Mesothelial cell of epicardium (in vitro differentiated cells): ENCODE results near the gene CHST13. TPM values are rescaled to one million over a fixed set of nuclear protein-coding genes. Genes with fewer than 3 reads are reported as not detected.

Experiments
- DNase-seq, 2 experiments: peaks; one replicate each; pipeline ENCODE4 v3.0.0; 2021; ENCODE audit warnings: low spot score in 2 of 2; ENCODE audit not compliant: unreplicated experiment in 2 of 2
- H3K27ac Mint-ChIP-seq: 2 replicates; pipeline ENCODE4 v1.8.0; 2021; ENCODE audit warnings: mixed read lengths
- H3K27me3 Mint-ChIP-seq: 2 replicates; pipeline ENCODE4 v1.8.0; 2021; ENCODE audit warnings: low read depth, mixed read lengths
- H3K36me3 Mint-ChIP-seq: 2 replicates; pipeline ENCODE4 v1.8.0; 2021; ENCODE audit warnings: mixed read lengths
- H3K4me1 Mint-ChIP-seq: 2 replicates; pipeline ENCODE4 v1.8.0; 2021; ENCODE audit warnings: mixed read lengths
- H3K4me3 Mint-ChIP-seq: 2 replicates; pipeline ENCODE4 v1.8.0; 2021; ENCODE audit warnings: mild to moderate bottlenecking, moderate library complexity, mixed read lengths
- H3K9me3 Mint-ChIP-seq: 2 replicates; pipeline ENCODE4 v1.8.0; 2021; ENCODE audit warnings: mixed read lengths
- total RNA-seq: library from RNA; stranded (reverse); gene quantifications from 3 replicates; pipeline ENCODE4 v1.2.1, GENCODE V29; 2021
- TF ChIP-seq, protein P1 (sequence below): fragments of 200-600 bp; sonication (generic); IDR thresholded peaks from one replicate; pipeline ENCODE4 v1.5.0; 2021; ENCODE audit warnings: antibody characterized with exemption; ENCODE audit not compliant: unreplicated experiment

The CHST13 gene
- total RNA-seq, 1 donor from 2014 or later, result not detected

DNA sequence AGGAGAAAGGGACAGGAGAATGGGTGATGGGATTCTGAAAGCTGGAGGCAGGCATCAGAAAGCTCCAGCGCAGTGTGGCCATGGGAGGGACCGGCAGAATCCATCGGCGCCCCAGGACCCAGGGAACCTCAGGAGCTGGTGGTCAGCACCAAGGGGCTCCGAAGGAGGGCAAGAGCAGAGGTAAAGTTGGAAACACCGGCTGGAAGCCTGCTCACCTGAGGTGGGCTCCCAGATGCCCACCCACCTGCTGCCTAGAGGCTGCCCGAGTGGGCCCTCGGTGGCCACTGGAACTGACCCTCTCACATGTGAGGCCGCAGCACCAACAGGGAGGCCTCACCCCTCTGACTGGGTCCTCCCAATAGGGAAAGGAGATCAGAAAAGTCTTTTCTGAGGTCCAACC, 38.0 kb upstream of the CHST13 start:
- DNase-seq, result no peak
- no peaks in the 10 kb centered on the region for H3K9me3 Mint-ChIP-seq
- peaks cover 15% of the 10 kb centered on the region for H3K4me1 Mint-ChIP-seq
- TF ChIP-seq, protein P1, sequence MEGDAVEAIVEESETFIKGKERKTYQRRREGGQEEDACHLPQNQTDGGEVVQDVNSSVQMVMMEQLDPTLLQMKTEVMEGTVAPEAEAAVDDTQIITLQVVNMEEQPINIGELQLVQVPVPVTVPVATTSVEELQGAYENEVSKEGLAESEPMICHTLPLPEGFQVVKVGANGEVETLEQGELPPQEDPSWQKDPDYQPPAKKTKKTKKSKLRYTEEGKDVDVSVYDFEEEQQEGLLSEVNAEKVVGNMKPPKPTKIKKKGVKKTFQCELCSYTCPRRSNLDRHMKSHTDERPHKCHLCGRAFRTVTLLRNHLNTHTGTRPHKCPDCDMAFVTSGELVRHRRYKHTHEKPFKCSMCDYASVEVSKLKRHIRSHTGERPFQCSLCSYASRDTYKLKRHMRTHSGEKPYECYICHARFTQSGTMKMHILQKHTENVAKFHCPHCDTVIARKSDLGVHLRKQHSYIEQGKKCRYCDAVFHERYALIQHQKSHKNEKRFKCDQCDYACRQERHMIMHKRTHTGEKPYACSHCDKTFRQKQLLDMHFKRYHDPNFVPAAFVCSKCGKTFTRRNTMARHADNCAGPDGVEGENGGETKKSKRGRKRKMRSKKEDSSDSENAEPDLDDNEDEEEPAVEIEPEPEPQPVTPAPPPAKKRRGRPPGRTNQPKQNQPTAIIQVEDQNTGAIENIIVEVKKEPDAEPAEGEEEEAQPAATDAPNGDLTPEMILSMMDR, result no peak
- H3K27ac Mint-ChIP-seq, result no peak overlapping the region
- peaks cover 1% of the 10 kb centered on the region for H3K27me3 Mint-ChIP-seq
- no peak overlapping the region for H3K4me3 Mint-ChIP-seq
- H3K36me3 Mint-ChIP-seq, result no peaks in the 10 kb centered on the region

DNA sequence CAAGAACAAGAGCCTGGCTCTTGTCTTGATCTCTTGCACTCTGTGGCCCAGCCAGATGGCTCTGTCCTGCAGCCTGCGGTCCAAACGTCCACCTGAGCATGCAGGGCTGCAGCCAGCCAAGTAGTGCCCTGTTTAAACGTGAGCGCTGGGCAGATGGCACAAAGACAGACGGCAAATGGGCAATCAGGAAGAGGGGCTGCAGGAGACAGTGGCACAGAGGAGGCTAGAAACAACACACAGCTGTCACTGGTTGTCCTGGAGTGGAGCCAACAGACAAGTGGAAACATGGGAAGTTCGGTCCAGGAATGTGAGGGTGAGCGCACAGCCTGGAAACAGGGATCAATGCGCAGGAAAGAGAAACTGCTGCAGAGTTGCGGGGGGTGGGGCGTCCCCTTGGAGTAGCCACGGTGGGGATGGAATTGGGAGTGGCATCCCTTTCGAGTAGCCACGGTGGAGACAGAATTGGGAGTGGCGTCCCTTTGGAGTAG, 37.6 kb upstream of the CHST13 start:
- no peak overlapping the region for H3K4me3 Mint-ChIP-seq
- no peaks in the 10 kb centered on the region for H3K9me3 Mint-ChIP-seq
- DNase-seq, result no peak
- peaks cover 13% of the 10 kb centered on the region for H3K4me1 Mint-ChIP-seq
- no peaks in the 10 kb centered on the region for H3K36me3 Mint-ChIP-seq
- TF ChIP-seq, protein P1, result no peak
- H3K27ac Mint-ChIP-seq, result no peak overlapping the region
- H3K27me3 Mint-ChIP-seq, result peaks cover 1% of the 10 kb centered on the region

DNA sequence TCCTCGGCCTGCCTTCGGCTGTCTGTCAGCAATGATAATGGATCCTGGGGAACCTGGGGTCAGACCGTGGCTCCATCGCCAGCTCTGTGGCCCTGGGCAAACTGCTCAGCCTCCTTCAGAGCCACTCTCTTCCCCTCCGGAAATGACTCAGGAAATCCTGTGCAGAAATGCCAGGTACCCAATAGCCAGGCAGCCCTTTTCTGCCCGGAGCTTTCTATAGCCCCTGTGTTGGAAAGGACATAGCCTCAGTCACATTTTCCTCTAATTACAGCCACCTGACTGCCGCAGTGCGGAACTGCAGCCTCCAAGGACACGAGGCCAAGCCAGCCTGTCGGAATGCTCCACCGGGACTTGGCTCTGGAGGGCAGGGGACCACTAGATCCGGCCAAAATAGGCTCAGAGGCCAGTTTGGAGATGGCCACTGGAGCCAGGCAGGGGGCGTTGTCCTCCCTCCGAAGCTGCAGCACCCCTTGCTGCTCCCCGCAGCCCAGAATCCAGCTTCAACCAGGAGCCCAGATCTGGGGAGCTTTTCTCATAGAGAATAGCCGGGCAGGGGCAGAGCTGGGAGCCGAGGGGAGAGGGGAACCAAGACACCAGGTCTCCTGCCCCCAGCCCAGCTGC, 36.7 kb upstream of the CHST13 start:
- TF ChIP-seq, protein P1, result no peak
- Mint-ChIP-seq H3K4me3 (no peak overlapping the region), H3K4me1 (peaks cover 9% of the 10 kb centered on the region), H3K9me3 (no peaks in the 10 kb centered on the region), H3K27ac (no peak overlapping the region), H3K36me3 (no peaks in the 10 kb centered on the region), H3K27me3 (peaks cover 1% of the 10 kb centered on the region)
- DNase-seq, result no peak

DNA sequence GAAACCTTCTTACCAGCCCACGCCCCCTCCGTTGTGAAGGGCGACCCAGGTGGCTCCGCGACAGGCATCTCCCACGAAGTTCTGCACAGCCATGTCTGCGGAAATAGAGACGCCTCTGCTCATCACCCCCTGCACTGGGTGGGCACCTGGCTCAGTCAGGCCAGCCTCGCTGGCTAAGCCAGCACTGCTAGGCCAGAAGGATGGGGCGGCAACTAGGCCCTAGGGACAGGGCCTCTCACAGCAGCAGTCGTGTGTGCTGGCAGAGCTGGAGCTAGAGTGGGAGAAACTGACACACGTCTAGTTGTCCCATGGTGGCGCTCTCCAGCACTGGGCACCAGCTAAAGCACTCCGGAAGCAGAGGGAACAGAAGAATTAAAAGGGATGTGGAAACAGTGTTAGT, 35.8 kb upstream of the CHST13 start:
- peaks cover 1% of the 10 kb centered on the region for H3K27me3 Mint-ChIP-seq
- H3K36me3 Mint-ChIP-seq, result no peaks in the 10 kb centered on the region
- no peaks in the 10 kb centered on the region for H3K9me3 Mint-ChIP-seq
- no peak for DNase-seq
- no peak overlapping the region for H3K4me3 Mint-ChIP-seq
- TF ChIP-seq, protein P1, result no peak
- no peak overlapping the region for H3K27ac Mint-ChIP-seq
- peaks cover 9% of the 10 kb centered on the region for H3K4me1 Mint-ChIP-seq

DNA sequence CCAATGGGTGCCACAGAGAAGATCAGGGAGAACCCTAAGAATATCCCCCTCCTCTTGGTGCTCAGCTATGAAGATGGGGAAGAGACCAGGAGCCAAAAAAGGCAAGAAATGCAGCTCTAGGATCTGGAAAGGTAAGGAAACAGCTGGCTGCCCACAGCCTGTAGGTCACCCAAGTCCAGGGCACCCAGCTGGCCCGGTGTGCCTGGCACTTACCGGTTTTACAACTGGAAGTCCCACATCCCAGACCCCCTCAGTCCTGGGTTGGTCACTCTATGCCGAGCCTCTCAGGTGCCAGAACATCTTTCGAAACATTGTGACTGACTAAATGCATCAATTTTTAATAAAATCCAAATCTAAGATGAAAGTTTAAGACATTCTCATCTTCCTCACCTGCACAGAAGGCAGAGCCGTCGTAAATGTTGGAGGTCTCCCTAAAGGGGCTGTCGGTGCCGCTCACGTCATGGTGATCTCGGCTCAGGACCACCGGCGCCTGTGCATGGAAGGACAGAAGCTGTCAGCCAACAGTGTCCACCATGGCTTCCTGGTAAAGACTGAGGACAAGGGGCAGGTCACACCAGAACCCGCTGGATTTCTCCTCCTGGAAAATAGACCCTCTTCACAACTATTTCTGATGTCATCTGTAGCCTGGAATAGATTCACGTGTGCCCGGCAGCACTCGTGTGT, 34.9 kb upstream of the CHST13 start:
- H3K27me3 Mint-ChIP-seq, result peaks cover 1% of the 10 kb centered on the region
- H3K36me3 Mint-ChIP-seq, result no peaks in the 10 kb centered on the region
- H3K4me3 Mint-ChIP-seq, result no peak overlapping the region
- H3K27ac Mint-ChIP-seq, result no peak overlapping the region
- H3K9me3 Mint-ChIP-seq, result no peaks in the 10 kb centered on the region
- peaks cover 9% of the 10 kb centered on the region for H3K4me1 Mint-ChIP-seq
- DNase-seq, result no peak
- TF ChIP-seq, protein P1, result no peak
